WTC11 (cell line): Measurements from ENCODE around the gene C3orf70. TPM values are rescaled to one million over a fixed set of nuclear protein-coding genes. Genes with fewer than 3 reads are reported as not detected.

Source experiments
- ATAC-seq: fragments of 200-7000 bp; cut with Tn5 transposase; 2 replicates; pipeline ENCODE4 v1.10.0; 2021; ENCODE audit warnings: mild to moderate bottlenecking, moderate library complexity
- CTCF ChIA-PET: fragments of 300-600 bp; sonication (Branson Sonifier 250); formaldehyde crosslinking; loops from one replicate; lab custom pipeline; 2021; ENCODE audit warnings: antibody characterized with exemption; lab: Charles Lee
- POLR2A ChIA-PET: fragments of 350-600 bp; sonication (Branson Sonifier 250); formaldehyde crosslinking; loops from one replicate; lab custom pipeline; 2021; ENCODE audit warnings: antibody characterized with exemption; lab: Charles Lee
- DNase-seq: peaks from one replicate; pipeline ENCODE4 v3.0.0; 2021; ENCODE audit warnings: low spot score
- H3K27ac Mint-ChIP-seq: 2 replicates; pipeline ENCODE4 v1.8.0; 2021; ENCODE audit warnings: mixed read lengths
- H3K27me3 Mint-ChIP-seq: 2 replicates; pipeline ENCODE4 v1.8.0; 2021; ENCODE audit warnings: low read depth, mild to moderate bottlenecking, moderate library complexity, mixed read lengths
- H3K36me3 Mint-ChIP-seq: 2 replicates; pipeline ENCODE4 v1.8.0; 2021; ENCODE audit warnings: mixed read lengths
- H3K4me1 Mint-ChIP-seq: 2 replicates; pipeline ENCODE4 v1.8.0; 2022; ENCODE audit warnings: mixed read lengths
- H3K4me3 Mint-ChIP-seq: 2 replicates; pipeline ENCODE4 v1.8.0; 2021; ENCODE audit warnings: mild to moderate bottlenecking, moderate library complexity, mixed read lengths
- H3K9me3 Mint-ChIP-seq: 2 replicates; pipeline ENCODE4 v1.8.0; 2021; ENCODE audit warnings: mixed read lengths
- AR ChIP-seq: fragments of 250-450 bp; sonication (Bioruptor Pico); IDR thresholded peaks from 2 replicates; pipeline ENCODE4 v1.9.0; 2021; ENCODE audit warnings: mild to moderate bottlenecking
- ARID4B ChIP-seq: sonication (generic); formaldehyde crosslinking; IDR thresholded peaks from 2 replicates; pipeline ENCODE4 v1.8.0; 2023; ENCODE audit warnings: missing genetic modification reagents, mild to moderate bottlenecking, borderline replicate concordance
- ESRRA ChIP-seq: sonication (generic); formaldehyde crosslinking; IDR thresholded peaks from 2 replicates; pipeline ENCODE4 v1.8.1; 2022; ENCODE audit warnings: mild to moderate bottlenecking, missing genetic modification reagents, borderline replicate concordance
- ETV6 ChIP-seq: sonication (generic); formaldehyde crosslinking; IDR thresholded peaks from 2 replicates; pipeline ENCODE4 v1.8.1; 2022; ENCODE audit warnings: mild to moderate bottlenecking, missing genetic modification reagents
- FOXP1 ChIP-seq: sonication (generic); formaldehyde crosslinking; IDR thresholded peaks from 2 replicates; pipeline ENCODE4 v1.8.0; 2022; ENCODE audit warnings: missing genetic modification reagents, mild to moderate bottlenecking, moderate library complexity, borderline replicate concordance
- HMGA2 ChIP-seq: fragments of 250-450 bp; sonication (Bioruptor Pico); IDR thresholded peaks from 2 replicates; pipeline ENCODE4 v1.4.0; 2021; ENCODE audit warnings: mild to moderate bottlenecking, moderate library complexity
- NFE2L1 ChIP-seq: sonication (generic); formaldehyde crosslinking; IDR thresholded peaks from 2 replicates; pipeline ENCODE4 v1.8.1; 2023; ENCODE audit warnings: missing genetic modification reagents
- NR3C1 ChIP-seq: sonication (generic); formaldehyde crosslinking; conservative IDR thresholded peaks from 2 replicates; pipeline ENCODE4 v1.8.1; 2023; ENCODE audit warnings: low read depth, mild to moderate bottlenecking, missing genetic modification reagents
- OVOL2 ChIP-seq: fragments of 250-450 bp; sonication (Bioruptor Pico); IDR thresholded peaks from 2 replicates; pipeline ENCODE4 v1.9.0; 2021; ENCODE audit warnings: mild to moderate bottlenecking, borderline replicate concordance
- SMAD4 ChIP-seq: sonication (generic); formaldehyde crosslinking; IDR thresholded peaks from 2 replicates; pipeline ENCODE4 v1.8.0; 2022; ENCODE audit warnings: mild to moderate bottlenecking, missing genetic modification reagents
- ZNF121 ChIP-seq: sonication (generic); formaldehyde crosslinking; IDR thresholded peaks from 2 replicates; pipeline ENCODE4 v1.8.0; 2023; ENCODE audit warnings: missing genetic modification reagents
- ZNF232 ChIP-seq: sonication (generic); formaldehyde crosslinking; IDR thresholded peaks from 2 replicates; pipeline ENCODE4 v1.8.0; 2022; ENCODE audit warnings: mild to moderate bottlenecking, missing genetic modification reagents
- ZNF281 ChIP-seq: sonication (generic); formaldehyde crosslinking; IDR thresholded peaks from 2 replicates; pipeline ENCODE4 v1.8.0; 2023; ENCODE audit warnings: mild to moderate bottlenecking, missing genetic modification reagents
- total RNA-seq: library from RNA; stranded (reverse); gene quantifications from 3 replicates; pipeline ENCODE4 v1.2.3, GENCODE V29; 2021
- TF ChIP-seq, protein P1 (sequence below): sonication (generic); formaldehyde crosslinking; IDR thresholded peaks from 2 replicates; pipeline ENCODE4 v1.8.1; 2023; ENCODE audit warnings: mild to moderate bottlenecking, missing genetic modification reagents, borderline replicate concordance
- TF ChIP-seq, protein P2 (sequence below): sonication (generic); formaldehyde crosslinking; IDR thresholded peaks from 2 replicates; pipeline ENCODE4 v1.8.1; 2023; ENCODE audit warnings: mild to moderate bottlenecking, missing genetic modification reagents

The C3orf70 gene
- total RNA-seq, 1 experiment from 2014 or later: 0.70 TPM

GRCh38 chr3:185046603-185047002, 106.3 kb downstream of the C3orf70 start:
- Mint-ChIP-seq H3K27ac (no peak overlapping the region), H3K4me1 (peaks cover 7% of the 10 kb centered on the region)
- CTCF ChIA-PET: interaction anchor here (1.4 kb wide), 1 partner anchor 18 kb away, joined by 3 read pairs; no protein-coding TSS in a partner anchor

DNA sequence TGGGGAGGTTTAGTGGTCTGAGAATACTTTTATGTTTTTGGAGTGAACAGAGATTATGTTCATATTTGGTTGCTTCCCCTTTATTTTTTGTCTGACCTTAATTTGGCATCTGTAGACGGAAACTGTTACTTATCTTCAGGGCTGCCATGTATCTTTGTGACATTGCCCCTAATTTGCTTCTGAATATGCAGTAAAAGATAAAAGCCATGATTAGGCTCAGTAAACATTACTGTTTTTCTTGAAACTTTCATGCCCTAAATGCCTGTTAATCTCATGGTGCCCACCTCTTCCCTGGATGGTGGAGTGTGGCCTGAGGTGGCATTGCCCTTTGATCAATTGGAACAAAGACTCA, 106.7 kb downstream of the C3orf70 start:
- no peak overlapping the region for H3K27ac Mint-ChIP-seq
- H3K4me1 Mint-ChIP-seq: peaks cover 7% of the 10 kb centered on the region
- ChIA-PET CTCF (interaction anchor here (1.1 kb wide), 1 partner anchor 25 kb away, joined by 3 read pairs; no protein-coding TSS in a partner anchor), POLR2A (no interaction called here)
- no peak for TF ChIP-seq ZNF232 (CRISPR knock-in tag)
- no peak for TF ChIP-seq ESRRA
- TF ChIP-seq NR3C1 (CRISPR knock-in tag): no peak
- TF ChIP-seq, protein P1, sequence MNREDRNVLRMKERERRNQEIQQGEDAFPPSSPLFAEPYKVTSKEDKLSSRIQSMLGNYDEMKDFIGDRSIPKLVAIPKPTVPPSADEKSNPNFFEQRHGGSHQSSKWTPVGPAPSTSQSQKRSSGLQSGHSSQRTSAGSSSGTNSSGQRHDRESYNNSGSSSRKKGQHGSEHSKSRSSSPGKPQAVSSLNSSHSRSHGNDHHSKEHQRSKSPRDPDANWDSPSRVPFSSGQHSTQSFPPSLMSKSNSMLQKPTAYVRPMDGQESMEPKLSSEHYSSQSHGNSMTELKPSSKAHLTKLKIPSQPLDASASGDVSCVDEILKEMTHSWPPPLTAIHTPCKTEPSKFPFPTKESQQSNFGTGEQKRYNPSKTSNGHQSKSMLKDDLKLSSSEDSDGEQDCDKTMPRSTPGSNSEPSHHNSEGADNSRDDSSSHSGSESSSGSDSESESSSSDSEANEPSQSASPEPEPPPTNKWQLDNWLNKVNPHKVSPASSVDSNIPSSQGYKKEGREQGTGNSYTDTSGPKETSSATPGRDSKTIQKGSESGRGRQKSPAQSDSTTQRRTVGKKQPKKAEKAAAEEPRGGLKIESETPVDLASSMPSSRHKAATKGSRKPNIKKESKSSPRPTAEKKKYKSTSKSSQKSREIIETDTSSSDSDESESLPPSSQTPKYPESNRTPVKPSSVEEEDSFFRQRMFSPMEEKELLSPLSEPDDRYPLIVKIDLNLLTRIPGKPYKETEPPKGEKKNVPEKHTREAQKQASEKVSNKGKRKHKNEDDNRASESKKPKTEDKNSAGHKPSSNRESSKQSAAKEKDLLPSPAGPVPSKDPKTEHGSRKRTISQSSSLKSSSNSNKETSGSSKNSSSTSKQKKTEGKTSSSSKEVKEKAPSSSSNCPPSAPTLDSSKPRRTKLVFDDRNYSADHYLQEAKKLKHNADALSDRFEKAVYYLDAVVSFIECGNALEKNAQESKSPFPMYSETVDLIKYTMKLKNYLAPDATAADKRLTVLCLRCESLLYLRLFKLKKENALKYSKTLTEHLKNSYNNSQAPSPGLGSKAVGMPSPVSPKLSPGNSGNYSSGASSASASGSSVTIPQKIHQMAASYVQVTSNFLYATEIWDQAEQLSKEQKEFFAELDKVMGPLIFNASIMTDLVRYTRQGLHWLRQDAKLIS (CRISPR knock-in tag): no peak
- TF ChIP-seq SMAD4 (CRISPR knock-in tag): no peak
- no peak for TF ChIP-seq NFE2L1 (CRISPR knock-in tag)
- TF ChIP-seq ZNF121: no peak
- TF ChIP-seq OVOL2 (CRISPR knock-in tag): no peak
- H3K4me3 Mint-ChIP-seq: no peak overlapping the region
- ATAC-seq (no peak), DNase-seq (no peak)
- no peaks in the 10 kb centered on the region for H3K9me3 Mint-ChIP-seq
- peaks cover 16% of the 10 kb centered on the region for H3K36me3 Mint-ChIP-seq
- no peaks in the 10 kb centered on the region for H3K27me3 Mint-ChIP-seq

More at GRCh38 chr3:185046603-185047002, 106.3 kb downstream of the C3orf70 start:
- POLR2A ChIA-PET: no interaction called here
- ATAC-seq (no peak), DNase-seq (no peak)
- no peaks in the 10 kb centered on the region for H3K27me3 Mint-ChIP-seq
- no peaks in the 10 kb centered on the region for H3K9me3 Mint-ChIP-seq
- no peak overlapping the region for H3K4me3 Mint-ChIP-seq
- H3K36me3 Mint-ChIP-seq: peaks cover 16% of the 10 kb centered on the region
- no peak for TF ChIP-seq NFE2L1 (CRISPR knock-in tag)
- TF ChIP-seq ESRRA: no peak
- no peak for TF ChIP-seq ARID4B (CRISPR knock-in tag)
- no peak for TF ChIP-seq HMGA2
- TF ChIP-seq, protein P2, sequence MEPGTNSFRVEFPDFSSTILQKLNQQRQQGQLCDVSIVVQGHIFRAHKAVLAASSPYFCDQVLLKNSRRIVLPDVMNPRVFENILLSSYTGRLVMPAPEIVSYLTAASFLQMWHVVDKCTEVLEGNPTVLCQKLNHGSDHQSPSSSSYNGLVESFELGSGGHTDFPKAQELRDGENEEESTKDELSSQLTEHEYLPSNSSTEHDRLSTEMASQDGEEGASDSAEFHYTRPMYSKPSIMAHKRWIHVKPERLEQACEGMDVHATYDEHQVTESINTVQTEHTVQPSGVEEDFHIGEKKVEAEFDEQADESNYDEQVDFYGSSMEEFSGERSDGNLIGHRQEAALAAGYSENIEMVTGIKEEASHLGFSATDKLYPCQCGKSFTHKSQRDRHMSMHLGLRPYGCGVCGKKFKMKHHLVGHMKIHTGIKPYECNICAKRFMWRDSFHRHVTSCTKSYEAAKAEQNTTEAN (CRISPR knock-in tag): no peak

DNA sequence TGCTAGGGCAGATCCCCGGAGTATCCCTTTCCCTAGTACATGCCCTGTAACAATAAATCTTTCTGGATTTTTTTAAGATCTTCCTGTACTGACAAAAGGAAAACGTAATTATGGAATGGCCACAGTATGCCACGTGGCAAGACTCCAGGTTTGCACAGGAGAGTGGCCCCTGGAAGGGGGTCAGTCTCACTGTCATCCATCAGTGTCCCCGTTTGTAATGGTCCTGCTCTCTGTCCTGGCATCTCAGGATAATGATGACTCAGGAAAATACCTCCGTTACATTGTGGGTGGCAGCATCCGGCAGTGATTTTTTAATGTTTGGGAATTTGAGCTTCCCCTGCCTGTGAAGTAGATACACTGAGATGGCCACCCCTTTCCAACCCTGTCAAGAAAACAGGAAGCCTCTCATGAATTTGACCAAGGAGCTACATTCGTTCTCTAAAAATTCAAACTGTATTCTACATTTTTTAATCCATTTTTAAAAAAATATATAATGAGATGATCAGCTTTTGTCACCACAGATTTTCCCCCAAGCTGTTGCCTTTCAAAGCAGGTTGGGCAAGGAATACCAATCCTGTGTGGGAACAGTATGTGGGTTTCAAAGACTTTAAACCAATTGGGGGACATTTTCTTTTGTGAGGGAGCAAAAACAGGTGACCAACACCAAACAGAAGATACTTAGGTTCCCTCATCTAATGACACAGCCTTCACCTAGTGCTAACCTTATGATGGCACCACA, 110.4 kb downstream of the C3orf70 start:
- POLR2A ChIA-PET: no interaction called here
- H3K9me3 Mint-ChIP-seq: peaks cover 15% of the 10 kb centered on the region
- peaks cover 14% of the 10 kb centered on the region for H3K4me1 Mint-ChIP-seq
- CTCF ChIA-PET: interaction anchor here (2.4 kb wide), 1 partner anchor 28 kb away, joined by 8 read pairs; no protein-coding TSS in a partner anchor
- H3K36me3 Mint-ChIP-seq: peaks cover 7% of the 10 kb centered on the region
- DNase-seq (no peak), ATAC-seq (no peak)
- H3K27ac Mint-ChIP-seq: no peak overlapping the region
- H3K4me3 Mint-ChIP-seq: no peak overlapping the region
- H3K27me3 Mint-ChIP-seq: no peaks in the 10 kb centered on the region
- TF ChIP-seq AR (CRISPR knock-in tag) (no peak), ZNF281 (CRISPR knock-in tag) (no peak), ETV6 (CRISPR knock-in tag) (no peak), FOXP1 (CRISPR knock-in tag) (no peak)
